HG02588 (cell line): ENCODE results near the gene PSMF1.

Experiments
- ATAC-seq: cut with Tn5 transposase; IDR thresholded peaks from one replicate; pipeline ENCODE4 v1.9.1; 2021; ENCODE audit warnings: mild to moderate bottlenecking, moderate library complexity; ENCODE audit not compliant: unreplicated experiment

Gene PSMF1

GRCh38 chr20:1187605-1188171, 69.3 kb downstream of the PSMF1 start:
- no peak for ATAC-seq

DNA sequence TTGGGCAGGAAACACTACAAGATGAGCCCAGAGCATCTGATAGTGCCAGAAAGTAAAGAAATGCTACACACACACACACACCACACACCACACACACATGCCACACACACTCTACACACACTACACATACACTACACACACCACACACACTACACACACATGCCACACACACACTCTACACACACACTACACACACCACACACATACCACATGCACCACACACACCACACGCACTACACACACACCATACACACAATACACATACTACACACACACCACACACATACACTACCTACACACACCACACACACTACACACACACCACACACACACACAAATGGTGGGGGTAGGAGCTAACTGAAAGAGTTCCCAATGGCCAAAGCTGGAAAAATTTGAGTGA, 69.9 kb downstream of the PSMF1 start:
- ATAC-seq: no peak

- ATAC-seq: no peak
Observed at GRCh38 chr20:1189827-1190226, 71.4 kb downstream of the PSMF1 start.

GRCh38 chr20:1190847-1191246, 72.4 kb downstream of the PSMF1 start:
- no peak for ATAC-seq

GRCh38 chr20:1191299-1191698, 72.9 kb downstream of the PSMF1 start:
- ATAC-seq: no peak

GRCh38 chr20:1195226-1195625, 76.8 kb downstream of the PSMF1 start:
- ATAC-seq: no peak

GRCh38 chr20:1196634-1197033, 78.2 kb downstream of the PSMF1 start:
- ATAC-seq: no peak

DNA sequence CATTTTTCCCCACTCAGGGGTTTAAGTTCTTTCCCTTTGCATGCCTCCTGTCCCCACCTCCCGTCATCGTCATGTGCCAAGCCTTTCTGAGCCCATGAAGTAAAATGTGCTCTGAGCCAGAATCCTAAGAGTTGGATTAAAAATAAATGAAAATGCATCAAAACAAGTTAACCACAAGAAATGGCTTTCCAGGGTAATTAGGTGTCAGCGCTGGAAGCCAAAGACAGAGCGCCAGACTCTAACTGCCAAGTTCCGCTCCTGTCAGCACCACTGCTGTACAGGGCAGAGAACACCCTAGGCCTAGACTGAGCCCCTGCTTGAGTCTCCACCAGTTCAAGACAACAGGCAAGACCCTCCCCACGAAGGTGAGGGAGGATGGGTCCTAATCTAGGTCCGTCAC, 79.4 kb downstream of the PSMF1 start:
- no peak for ATAC-seq

DNA sequence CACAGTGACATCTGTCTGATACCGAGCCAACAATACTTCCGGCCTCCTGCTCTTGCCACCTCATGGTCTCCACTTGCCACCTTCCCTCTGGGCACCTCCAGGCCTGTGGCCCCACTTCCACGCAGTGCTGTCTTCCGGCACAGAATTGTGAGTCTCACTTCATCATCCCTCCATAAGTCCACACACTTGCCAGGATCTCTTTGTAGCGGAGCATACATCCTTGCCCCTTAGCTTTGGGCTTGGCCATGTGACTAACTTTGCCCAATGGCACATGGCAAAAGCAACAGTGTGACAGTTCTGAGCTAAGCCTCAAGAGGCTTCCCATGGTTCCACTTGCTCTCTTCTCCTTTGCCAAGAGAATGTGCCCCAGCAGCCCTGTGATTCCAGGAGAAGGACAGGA, 80.3 kb downstream of the PSMF1 start:
- no peak for ATAC-seq

DNA sequence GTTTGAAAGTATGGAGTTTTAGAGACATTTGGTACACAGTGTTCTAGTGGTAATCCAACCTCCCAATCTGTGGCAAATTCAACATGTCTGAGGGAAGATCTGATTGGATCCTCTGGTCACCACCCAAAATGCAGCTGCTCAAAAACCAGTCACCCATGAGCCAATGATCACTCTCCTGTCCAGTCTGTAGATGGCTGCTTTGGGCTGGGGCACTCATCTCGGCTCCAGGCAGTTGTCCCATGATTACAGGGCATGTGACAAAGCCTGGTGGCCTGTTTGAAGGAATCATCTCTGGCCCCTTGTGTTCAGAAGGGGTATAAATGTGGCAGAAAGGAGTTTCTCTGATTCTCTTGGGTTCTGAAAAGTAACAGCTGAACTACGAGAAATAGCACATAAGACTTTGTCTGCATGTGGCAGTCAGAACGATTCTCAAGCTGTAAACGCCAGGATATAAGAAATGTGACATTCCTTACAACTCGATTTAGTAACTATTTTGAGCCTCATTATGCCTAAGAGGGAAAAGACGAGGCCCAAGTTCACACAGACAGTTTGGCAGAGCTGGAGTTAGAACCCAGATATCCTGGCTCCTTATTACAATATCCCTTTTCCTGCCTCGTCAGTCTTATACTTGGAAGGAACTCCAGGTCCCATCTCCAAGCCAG, 80.9 kb downstream of the PSMF1 start:
- ATAC-seq: no peak

GRCh38 chr20:1199964-1200363, 81.6 kb downstream of the PSMF1 start:
- no peak for ATAC-seq

DNA sequence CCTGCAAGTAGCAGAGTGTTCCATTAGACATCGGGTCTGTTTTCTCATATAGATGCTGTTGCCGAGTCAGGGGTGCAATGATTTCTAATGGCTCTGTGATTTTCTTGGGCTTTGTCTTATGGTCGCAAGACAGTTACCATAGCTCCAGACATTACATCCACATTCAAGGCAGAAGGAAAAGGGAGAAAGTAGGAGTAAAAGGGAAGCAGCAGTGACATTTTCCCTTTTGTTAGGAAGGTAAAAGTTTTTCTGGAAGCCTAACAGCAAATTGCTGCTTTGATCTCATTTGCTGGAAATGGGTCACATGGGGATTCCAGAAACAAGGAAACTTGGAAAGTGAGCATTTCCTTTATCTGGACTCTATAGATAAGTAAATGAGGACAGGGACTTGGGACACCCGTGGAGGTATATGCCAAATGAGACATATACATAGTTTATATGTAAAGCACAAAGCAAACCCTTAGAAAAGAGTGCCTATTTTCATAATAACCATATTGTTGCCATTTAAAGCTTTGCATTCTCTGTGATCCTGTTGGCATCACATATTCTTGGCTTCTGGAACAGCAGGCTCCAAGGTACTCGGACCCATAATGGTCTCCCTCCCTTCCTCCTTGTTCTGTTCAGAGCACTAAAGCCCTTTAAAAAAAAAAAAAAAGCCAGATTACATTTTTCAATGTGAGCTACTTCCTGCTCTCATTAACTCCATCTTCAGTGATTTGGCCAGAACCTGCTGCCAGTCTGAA, 84.5 kb downstream of the PSMF1 start, which contains the start of gene C20orf202:
Gene C20orf202, plus strand, starts transcription at position 693 of the 743 bp plus-strand sequence. CDS start 132 bp downstream, outside the sequence.
- ATAC-seq: no peak

GRCh38 chr20:1203630-1204029, 85.2 kb downstream of the PSMF1 start:
- no peak for ATAC-seq

- ATAC-seq: no peak
Observed at GRCh38 chr20:1204113-1204512, 85.7 kb downstream of the PSMF1 start.

- no peak for ATAC-seq
Observed at GRCh38 chr20:1204576-1204975, 86.2 kb downstream of the PSMF1 start.

- ATAC-seq: no peak
Observed at GRCh38 chr20:1205802-1206201, 87.4 kb downstream of the PSMF1 start.

DNA sequence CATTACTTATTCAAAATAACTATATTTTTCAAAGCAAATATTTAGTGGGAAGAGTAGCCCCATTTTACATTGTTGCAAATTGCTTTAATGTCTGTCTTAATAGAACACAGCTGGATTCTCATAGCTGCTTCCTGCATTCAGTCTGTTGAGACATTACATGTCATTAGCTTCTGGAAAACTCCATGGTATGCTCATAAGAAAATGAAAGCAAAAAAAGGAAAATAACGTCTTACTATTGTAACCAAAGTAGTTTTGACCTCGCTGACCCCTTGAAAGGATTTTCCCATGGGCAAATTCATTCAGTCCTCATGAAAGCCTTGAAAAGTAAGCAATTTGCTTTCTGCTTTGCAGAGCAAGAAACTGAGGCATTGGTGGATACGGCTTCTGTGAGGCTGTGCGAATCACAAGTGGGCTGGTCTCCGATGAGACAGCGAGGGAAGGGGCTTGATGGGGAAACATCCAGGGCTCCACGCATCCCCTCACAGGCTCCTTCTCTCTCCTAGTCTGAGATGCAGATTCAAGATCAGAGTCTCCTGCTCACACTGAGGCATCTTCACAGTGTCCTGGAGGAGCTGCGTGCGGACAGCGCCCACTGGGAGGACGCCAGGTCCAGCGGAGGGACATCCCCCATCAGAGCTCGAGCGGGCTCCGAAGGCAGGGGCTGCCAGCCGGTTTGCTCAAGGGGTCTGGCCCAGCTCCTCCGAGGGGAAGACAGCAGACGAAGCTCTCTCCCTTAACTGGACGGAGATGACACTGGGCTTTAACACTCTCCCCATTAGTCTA, 88.2 kb downstream of the PSMF1 start:
- ATAC-seq: no peak

GRCh38 chr20:1207293-1207878, 89.0 kb downstream of the PSMF1 start:
- no peak for ATAC-seq

DNA sequence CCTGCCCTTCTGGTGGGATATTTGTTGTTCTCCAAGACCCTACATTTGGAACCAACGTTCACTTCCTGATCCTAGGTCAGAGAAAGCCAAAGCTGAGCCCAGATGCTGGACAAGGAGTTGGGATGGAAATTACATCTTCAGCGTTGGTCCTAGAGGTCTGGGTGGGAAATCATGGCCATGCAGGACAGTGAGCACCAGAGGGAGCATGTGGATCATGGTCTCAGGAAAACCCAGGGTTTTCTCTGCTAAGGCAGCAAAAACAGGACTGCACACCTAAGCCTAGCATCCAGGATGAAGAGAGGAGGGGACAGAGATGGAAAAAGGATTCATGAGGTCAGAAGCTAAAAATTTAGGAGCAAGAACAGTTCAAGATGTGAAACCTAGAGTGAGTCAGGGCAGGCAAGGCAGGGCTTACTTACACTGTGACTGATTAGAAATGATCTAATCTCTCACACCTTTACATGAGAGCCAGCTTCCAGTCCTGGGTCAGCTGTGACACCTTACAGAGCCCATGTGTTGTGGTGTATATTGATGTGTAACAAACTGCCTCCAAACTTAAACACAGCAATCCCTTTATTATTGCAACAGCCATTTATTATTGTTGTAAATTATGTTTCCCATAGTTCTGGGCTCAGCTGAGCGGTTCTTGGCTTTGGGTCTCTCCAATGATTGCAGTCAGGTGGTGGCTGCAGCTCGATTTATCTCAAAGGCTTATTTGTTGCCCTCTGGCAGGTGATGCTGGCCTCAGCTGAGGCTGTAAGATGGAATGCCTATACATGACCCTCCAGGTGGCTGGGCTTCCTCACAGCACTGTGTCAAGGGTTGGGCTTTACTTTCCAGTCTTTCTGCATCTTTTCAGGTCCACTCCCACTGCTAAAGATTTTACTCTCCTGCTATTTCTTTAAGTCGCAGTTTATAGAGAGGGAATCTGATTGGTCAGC, 91.3 kb downstream of the PSMF1 start:
- ATAC-seq: no peak

- no peak for ATAC-seq
Observed at GRCh38 chr20:1210501-1210900, 92.1 kb downstream of the PSMF1 start.
